GM18517 (cell line): ENCODE results near the gene EPS8L2.

Experiments
- ATAC-seq: cut with Tn5 transposase; IDR thresholded peaks from one replicate; pipeline ENCODE4 v1.9.1; 2021; ENCODE audit warnings: mild to moderate bottlenecking, moderate library complexity; ENCODE audit not compliant: unreplicated experiment

The EPS8L2 gene

GRCh38 chr11:705646-706438 is at the start of gene EPS8L2:
Gene EPS8L2, plus strand, starts transcription at chr11:706231. Its CDS starts 3,177 bp downstream, at chr11:709408.
- ATAC-seq, result no peak

GRCh38 chr11:656426-656825 is 49.6 kb upstream of the EPS8L2 start:
- no peak for ATAC-seq

GRCh38 chr11:656866-657265 is 49.2 kb upstream of the EPS8L2 start:
- ATAC-seq, result no peak

DNA sequence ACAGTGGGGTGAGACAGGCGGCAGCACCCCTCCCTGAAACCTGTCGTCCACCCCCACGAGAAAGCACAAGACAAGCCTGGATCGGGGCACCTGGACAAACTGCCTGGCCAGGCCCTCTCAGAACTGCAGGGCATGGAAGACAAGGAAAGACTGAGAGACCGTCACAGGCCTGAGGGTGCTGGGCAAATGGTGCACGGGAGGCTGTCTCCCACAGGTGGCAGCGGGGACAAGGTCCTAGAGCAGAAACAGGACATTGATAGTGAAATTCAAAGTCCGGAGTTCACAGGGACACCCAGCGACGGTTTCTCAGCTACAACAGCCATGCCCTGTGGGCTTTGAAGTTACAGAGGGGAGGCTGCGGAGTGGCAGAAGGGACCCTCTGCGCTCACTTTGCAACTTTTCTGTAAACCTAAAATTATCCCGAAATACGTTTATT is 48.3 kb upstream of the EPS8L2 start:
- no peak for ATAC-seq

GRCh38 chr11:659532-660085 is 46.4 kb upstream of the EPS8L2 start:
- no peak for ATAC-seq

GRCh38 chr11:660281-660680 is 45.8 kb upstream of the EPS8L2 start:
- ATAC-seq, result no peak

- no peak for ATAC-seq
Observed at GRCh38 chr11:660681-661444, 45.2 kb upstream of the EPS8L2 start.

- ATAC-seq, result no peak
Observed at GRCh38 chr11:662689-663274, 43.2 kb upstream of the EPS8L2 start.

- ATAC-seq, result no peak
Observed at GRCh38 chr11:665062-665703, 40.8 kb upstream of the EPS8L2 start.

- ATAC-seq, result no peak
Observed at GRCh38 chr11:665704-666281, 40.2 kb upstream of the EPS8L2 start.

DNA sequence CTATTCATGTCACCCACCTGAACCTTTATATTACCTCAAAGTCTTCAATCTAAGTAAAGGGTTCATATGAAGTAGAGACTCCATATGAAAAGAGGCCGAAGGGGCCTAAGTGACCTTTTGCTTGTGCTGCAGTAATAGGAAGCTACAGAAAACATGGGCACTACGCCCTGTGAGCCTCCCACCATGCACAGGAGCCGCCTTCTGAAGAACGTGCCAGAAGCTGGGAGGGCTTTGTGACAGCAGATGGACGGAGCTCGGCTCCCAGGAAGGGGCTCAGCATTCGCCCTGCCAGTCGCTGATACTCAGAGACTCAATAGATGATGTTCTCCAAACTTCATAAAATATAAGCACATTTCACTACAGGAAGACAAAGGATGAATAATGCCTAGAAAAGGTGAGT is 32.2 kb upstream of the EPS8L2 start:
- no peak for ATAC-seq

- ATAC-seq, result no peak
Observed at GRCh38 chr11:674406-674805, 31.6 kb upstream of the EPS8L2 start.

- ATAC-seq, result no peak
Observed at GRCh38 chr11:678297-678696, 27.7 kb upstream of the EPS8L2 start.

DNA sequence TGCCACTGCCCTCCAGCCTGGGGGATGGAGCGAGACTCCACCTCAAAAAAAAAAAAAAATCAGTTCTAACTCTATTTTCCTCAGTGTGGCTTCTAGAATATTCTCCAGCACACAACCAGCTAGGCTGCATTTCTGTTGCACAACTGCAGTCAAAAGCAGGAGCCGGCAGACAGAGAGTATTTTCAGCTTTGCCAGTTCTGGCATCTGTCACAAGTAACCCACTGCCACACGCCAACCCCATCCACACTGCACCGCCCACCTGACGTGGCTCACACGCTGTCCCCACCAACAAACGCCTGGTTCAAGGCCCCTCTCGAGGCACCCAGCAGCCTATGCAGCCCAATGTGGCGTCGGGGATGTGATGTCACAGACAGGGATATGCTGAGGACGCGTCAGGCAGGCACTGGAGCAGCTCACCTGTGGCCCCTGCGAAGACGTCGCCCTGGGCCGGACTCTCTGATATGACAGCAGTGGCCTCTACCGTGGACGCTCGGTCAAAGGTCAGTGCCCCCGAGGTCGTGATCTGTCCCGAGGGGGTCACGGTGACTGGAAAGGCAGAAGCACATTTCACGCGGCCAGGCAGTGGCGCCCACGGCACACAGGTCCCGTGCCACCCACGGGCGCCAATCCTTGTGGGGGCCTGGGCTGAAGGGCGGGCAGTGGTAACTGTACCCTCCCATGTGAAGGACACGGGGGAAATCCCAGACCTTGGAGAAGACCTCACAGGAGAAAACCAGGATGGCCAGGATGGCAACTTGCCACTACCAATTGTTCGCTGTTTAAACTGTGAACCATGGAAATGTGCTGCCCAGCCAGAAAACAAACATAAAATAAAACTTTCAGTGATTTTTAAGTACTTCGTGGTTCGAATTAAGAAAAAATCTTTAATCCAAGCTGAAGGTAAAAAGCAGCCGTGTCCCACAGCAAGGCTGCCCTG is 26.5 kb upstream of the EPS8L2 start:
- ATAC-seq, result no peak

- ATAC-seq, result no peak
Observed at GRCh38 chr11:680476-680875, 25.6 kb upstream of the EPS8L2 start.

DNA sequence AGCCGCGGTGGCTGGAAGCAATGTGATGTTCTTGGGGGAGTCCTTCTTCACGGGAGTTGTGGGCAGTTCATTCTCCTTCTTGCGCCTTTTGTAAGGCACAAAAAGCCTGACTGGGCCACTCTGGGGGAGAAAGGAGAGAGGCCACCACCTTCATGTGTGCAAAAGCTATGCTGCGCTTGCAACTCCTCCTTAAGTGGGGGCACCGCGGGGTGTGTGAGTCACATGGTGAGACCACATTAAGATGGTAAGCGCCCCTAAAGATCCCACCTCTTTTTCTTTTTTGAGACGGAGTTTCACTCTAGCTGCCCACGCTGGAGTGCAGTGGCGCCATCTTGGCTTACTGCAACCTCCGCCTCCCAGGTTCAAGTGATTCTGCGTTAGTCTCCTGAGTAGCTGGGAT is 25.1 kb upstream of the EPS8L2 start:
- no peak for ATAC-seq

DNA sequence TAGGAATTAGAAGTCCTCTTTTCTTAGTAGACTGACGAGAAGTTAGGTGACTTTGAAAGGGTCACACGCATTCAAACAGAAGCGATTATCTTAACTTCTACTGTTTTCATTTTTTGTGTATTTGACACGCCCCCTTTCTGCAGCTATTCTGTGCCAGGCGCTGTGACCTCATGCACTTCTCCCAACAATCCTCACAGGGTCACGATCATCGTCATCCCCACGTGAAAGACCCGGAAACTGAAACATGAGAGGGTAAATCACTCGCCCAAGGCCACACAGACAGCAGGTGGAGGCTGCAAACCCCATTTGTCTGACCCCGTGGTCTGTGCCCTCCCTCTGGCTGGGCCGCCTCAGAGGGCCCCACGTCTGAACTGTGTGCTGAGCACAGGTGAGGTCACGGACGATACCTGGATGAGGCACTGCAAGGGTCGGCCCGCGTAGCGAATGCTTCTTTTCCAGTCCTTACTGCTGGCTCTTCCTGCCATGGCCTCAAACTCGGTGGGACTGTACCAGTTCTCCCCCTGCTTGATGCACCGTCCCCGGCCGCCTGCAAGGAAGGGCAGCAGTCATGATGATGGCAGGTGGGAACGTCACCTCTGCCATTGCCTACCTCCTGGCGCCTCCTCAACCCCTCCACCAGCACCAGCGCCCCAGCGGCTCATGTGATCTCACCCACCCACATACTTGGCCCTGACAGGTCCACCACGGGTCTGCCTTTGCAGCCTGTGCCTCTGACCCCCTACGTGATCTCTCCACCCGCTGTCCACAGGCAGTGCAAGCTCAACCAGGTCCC is 19.4 kb upstream of the EPS8L2 start:
- ATAC-seq, result no peak

DNA sequence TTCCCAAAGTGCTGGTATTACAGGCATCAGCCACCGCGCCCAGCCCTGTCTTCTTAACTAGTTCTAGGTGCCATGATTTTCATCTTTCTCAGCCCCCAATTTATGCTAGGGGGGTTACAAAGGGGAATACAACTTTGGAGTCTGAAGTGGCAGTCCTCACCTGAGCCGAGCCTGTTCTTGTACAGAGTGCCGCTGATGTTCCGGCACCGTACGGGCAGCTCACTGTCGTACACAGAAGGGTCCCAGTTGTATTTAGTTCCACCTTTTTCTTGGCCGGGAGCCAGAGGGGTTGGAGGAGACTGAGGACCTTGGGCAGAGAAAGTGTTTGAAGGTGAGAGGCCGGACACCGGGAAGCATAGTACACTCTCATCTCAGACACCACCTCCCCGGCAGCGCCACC is 18.3 kb upstream of the EPS8L2 start:
- no peak for ATAC-seq

DNA sequence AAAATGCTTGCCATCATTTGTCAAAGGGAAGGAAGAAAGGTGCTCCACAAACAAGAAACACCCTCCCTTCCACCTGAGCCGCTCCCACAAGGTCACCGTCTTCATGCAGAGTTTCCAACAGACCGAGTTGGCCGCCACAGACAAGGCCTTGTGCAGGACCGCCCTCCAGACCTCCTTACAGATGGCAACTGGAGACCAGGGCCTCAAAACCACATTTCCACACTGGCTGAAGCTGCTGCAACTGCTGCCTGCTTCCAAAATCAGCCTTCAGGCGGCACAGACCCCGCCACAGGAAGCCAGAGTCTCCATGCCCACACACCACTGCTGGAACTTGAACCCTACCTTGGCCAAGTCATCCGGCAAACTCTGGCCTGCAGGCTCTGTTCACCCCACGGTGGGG is 17.4 kb upstream of the EPS8L2 start:
- ATAC-seq, result no peak
